Skeletal muscle tissue (tissue), 4 donors: ENCODE measurements around the gene PDE4D. TPM values are rescaled to one million over a fixed set of nuclear protein-coding genes. Genes with fewer than 3 reads are reported as not detected.
A peak's percentile ranks its signal among the peaks of the same experiment; 100 is the strongest.
"Not testable (repeated sequence)": the region's sequence is repeated elsewhere in the genome, so short reads cannot be mapped to it uniquely, and the experiment has no call there.

Source experiments
- H3K27ac ChIP-seq: one replicate; pipeline ENCODE4 v1.7.0; 2013; ENCODE audit warnings: mild to moderate bottlenecking, low read depth, low read length, inconsistent platforms
- H3K27me3 ChIP-seq, 3 donors: one replicate each; pipeline ENCODE4 v1.7.0; 2013; ENCODE audit warnings: low read length in 3 of 3; ENCODE audit not compliant: control insufficient read depth in 3 of 3, insufficient read depth in 3 of 3
- H3K36me3 ChIP-seq, 3 donors: one replicate each; pipeline ENCODE4 v1.7.0; 2013; ENCODE audit warnings: low read length in 3 of 3; ENCODE audit not compliant: control insufficient read depth in 3 of 3, insufficient read depth in 3 of 3
- H3K4me1 ChIP-seq, 3 donors: one replicate each; pipeline ENCODE4 v1.7.0; 2013; ENCODE audit warnings: low read length in 3 of 3, mild to moderate bottlenecking in 3 of 3; ENCODE audit not compliant: control insufficient read depth in 3 of 3, insufficient read depth in 3 of 3
- H3K4me3 ChIP-seq, 3 donors: one replicate each; pipeline ENCODE4 v1.7.0; 2013; ENCODE audit warnings: low read length in 3 of 3
- H3K9ac ChIP-seq, 3 donors: one replicate each; pipeline ENCODE4 v1.7.0; 2013; ENCODE audit warnings: low read length in 3 of 3, mild to moderate bottlenecking in 3 of 3, moderate library complexity in 2 of 3, low read depth in 1 of 3
- H3K9me3 ChIP-seq, 3 donors: one replicate each; pipeline ENCODE4 v1.7.0; 2013; ENCODE audit warnings: low read length in 3 of 3; ENCODE audit not compliant: control insufficient read depth in 3 of 3
- total RNA-seq: library from RNA; depleted of rRNA; stranded (reverse); fragments of >200 nt; gene quantifications from one replicate; pipeline ENCODE4 v1.2.3, GENCODE V29; 2014
- donor health status: Osteomylitis.

PDE4D gene
- total RNA-seq, 1 donor from 2014 or later = 59.0 TPM

- Histone ChIP-seq H3K4me1 (no peaks in the 10 kb centered on the region), H3K36me3 (no peaks in the 10 kb centered on the region), H3K9me3 (no peaks in the 10 kb centered on the region), H3K27ac (peak overlapping the region; percentile 17), H3K27me3 (no peaks in the 10 kb centered on the region), H3K4me3 (no peak overlapping the region), H3K9ac (no peak overlapping the region)
Observed at GRCh38 chr5:59790776-59791475, 102.6 kb downstream of the PDE4D start.

- no peak overlapping the region for H3K4me3 ChIP-seq
- H3K27ac ChIP-seq = peak overlapping the region; percentile 17
Observed at GRCh38 chr5:59790376-59790775, 103.2 kb downstream of the PDE4D start.

GRCh38 chr5:59789894-59790293, 103.6 kb downstream of the PDE4D start:
- H3K36me3 ChIP-seq = no peaks in the 10 kb centered on the region
- H3K9ac ChIP-seq = no peak overlapping the region
- H3K27me3 ChIP-seq = no peaks in the 10 kb centered on the region
- H3K4me3 ChIP-seq = no peak overlapping the region
- no peaks in the 10 kb centered on the region for H3K4me1 ChIP-seq
- no peak overlapping the region for H3K27ac ChIP-seq
- H3K9me3 ChIP-seq = no peaks in the 10 kb centered on the region

More at GRCh38 chr5:59790376-59790775, 103.2 kb downstream of the PDE4D start:
- Histone ChIP-seq H3K36me3 (no peaks in the 10 kb centered on the region), H3K4me1 (no peaks in the 10 kb centered on the region), H3K9ac (no peak overlapping the region), H3K27me3 (no peaks in the 10 kb centered on the region), H3K9me3 (no peaks in the 10 kb centered on the region)

- Histone ChIP-seq H3K4me3 (no peak overlapping the region), H3K27me3 (no peaks in the 10 kb centered on the region), H3K9ac (no peak overlapping the region), H3K9me3 (no peaks in the 10 kb centered on the region), H3K27ac (no peak overlapping the region), H3K4me1 (no peaks in the 10 kb centered on the region), H3K36me3 (no peaks in the 10 kb centered on the region)
Observed at GRCh38 chr5:59789197-59789596, 104.3 kb downstream of the PDE4D start.

GRCh38 chr5:59786334-59786805, 107.2 kb downstream of the PDE4D start:
- no peaks in the 10 kb centered on the region for H3K27me3 ChIP-seq
- H3K9me3 ChIP-seq = no peaks in the 10 kb centered on the region
- H3K4me1 ChIP-seq = no peaks in the 10 kb centered on the region
- H3K27ac ChIP-seq = no peak overlapping the region
- no peak overlapping the region for H3K9ac ChIP-seq
- no peak overlapping the region for H3K4me3 ChIP-seq
- no peaks in the 10 kb centered on the region for H3K36me3 ChIP-seq

GRCh38 chr5:59785676-59786333, 107.7 kb downstream of the PDE4D start:
- Histone ChIP-seq H3K27ac (no peak overlapping the region), H3K36me3 (no peaks in the 10 kb centered on the region)

GRCh38 chr5:59784708-59785107, 108.8 kb downstream of the PDE4D start:
- H3K27me3 ChIP-seq, H3K9ac ChIP-seq, H3K4me1 ChIP-seq, H3K27ac ChIP-seq, H3K36me3 ChIP-seq, H3K4me3 ChIP-seq, H3K9me3 ChIP-seq: not testable (repeated sequence)

More at GRCh38 chr5:59785676-59786333, 107.7 kb downstream of the PDE4D start:
- Histone ChIP-seq H3K9ac (no peak overlapping the region), H3K9me3 (no peaks in the 10 kb centered on the region), H3K4me3 (no peak overlapping the region), H3K4me1 (no peaks in the 10 kb centered on the region), H3K27me3 (no peaks in the 10 kb centered on the region)

GRCh38 chr5:59783264-59783663, 110.3 kb downstream of the PDE4D start:
- no peak overlapping the region for H3K27ac ChIP-seq
- no peaks in the 10 kb centered on the region for H3K36me3 ChIP-seq

GRCh38 chr5:59782856-59783255, 110.7 kb downstream of the PDE4D start:
- Histone ChIP-seq H3K4me1 (no peaks in the 10 kb centered on the region), H3K27ac (no peak overlapping the region), H3K27me3 (no peaks in the 10 kb centered on the region), H3K36me3 (no peaks in the 10 kb centered on the region), H3K9ac (no peak overlapping the region), H3K9me3 (no peaks in the 10 kb centered on the region), H3K4me3 (no peak overlapping the region)

More at GRCh38 chr5:59783264-59783663, 110.3 kb downstream of the PDE4D start:
- Histone ChIP-seq H3K9ac (no peak overlapping the region), H3K4me3 (no peak overlapping the region), H3K9me3 (no peaks in the 10 kb centered on the region), H3K27me3 (no peaks in the 10 kb centered on the region), H3K4me1 (no peaks in the 10 kb centered on the region)

- no peaks in the 10 kb centered on the region for H3K4me1 ChIP-seq
- H3K9me3 ChIP-seq = no peaks in the 10 kb centered on the region
- H3K36me3 ChIP-seq = no peaks in the 10 kb centered on the region
- no peak overlapping the region for H3K9ac ChIP-seq
- no peak overlapping the region for H3K4me3 ChIP-seq
- no peaks in the 10 kb centered on the region for H3K27me3 ChIP-seq
- no peak overlapping the region for H3K27ac ChIP-seq
Observed at GRCh38 chr5:59779453-59779852, 114.1 kb downstream of the PDE4D start.
